HCT116 (cell line): ENCODE data around the gene EGFL7. TPM values are rescaled to one million over a fixed set of nuclear protein-coding genes. Genes with fewer than 3 reads are reported as not detected.

ENCODE experiments used
- ATAC-seq: fragments of 200-7000 bp; cut with Tn5 transposase; 2 replicates; pipeline ENCODE4 v1.9.1; 2020; ENCODE audit warnings: mild to moderate bottlenecking, moderate library complexity
- BruUV-seq: library from RNA; stranded (reverse); fragments of 400-500 nt; replicated peaks from 2 replicates; lab custom pipeline; 2021; lab: Mats Ljungman, UMichigan
- CTCF ChIA-PET: fragments of 300-600 bp; sonication (Branson Sonifier 250); formaldehyde crosslinking; loops from one replicate; lab custom pipeline; 2021; ENCODE audit warnings: antibody characterized with exemption; lab: Charles Lee
- POLR2A ChIA-PET: fragments of 300-600, 350-600 bp; sonication (Branson Sonifier 250); formaldehyde crosslinking; loops from one replicate; lab custom pipeline; 2021; ENCODE audit warnings: antibody characterized with exemption; lab: Charles Lee
- RAD21 ChIA-PET, 2 experiments: fragments of 300-600 bp; sonication (Branson Sonifier 250); formaldehyde crosslinking; loops; one replicate each; lab custom pipeline; 2023; ENCODE audit warnings: low total read pairs in 2 of 2; ENCODE audit not compliant: uncharacterized antibody in 2 of 2, unreplicated experiment in 2 of 2, low non-redundant PET in 1 of 2; lab: Charles Lee
- DNase-seq: peaks from one replicate; pipeline ENCODE4 v3.0.0-alpha.2; 2010; ENCODE audit warnings: low read depth, low spot score
- H2AFZ ChIP-seq: fragments of 200-600 bp; shearing (Covaris generic), sonication (generic); 2 replicates; pipeline ENCODE4 v1.6.1; 2017; ENCODE audit warnings: low read depth, mixed run types, mixed read lengths, antibody characterized with exemption, low read length; ENCODE audit not compliant: poor library complexity, severe bottlenecking
- H3K27ac ChIP-seq: 2 replicates; pipeline ENCODE4 v1.5.1; 2012; ENCODE audit warnings: low read depth, low read length
- H3K27me3 ChIP-seq: fragments of 200-600 bp; sonication (generic); 2 replicates; pipeline ENCODE4 v1.6.1; 2016; ENCODE audit warnings: mixed run types, low read length, mixed read lengths; ENCODE audit not compliant: insufficient read depth
- H3K36me3 ChIP-seq, 2 experiments: fragments of 200-500 bp in 1 of 2; fragments of 200-600 bp in 1 of 2; sonication (Bioruptor generic) in 1 of 2; sonication (generic) in 1 of 2; 2 replicates each; pipeline versions ENCODE4 v1.5.1 to v1.6.1; 2014 to 2016; ENCODE audit warnings: low read length in 2 of 2, inconsistent platforms in 1 of 2, mixed read lengths in 1 of 2, mixed run types in 1 of 2; ENCODE audit not compliant: insufficient read depth in 2 of 2, control insufficient read depth in 1 of 2
- H3K4me1 ChIP-seq, 2 experiments: fragments of 200-600 bp in 1 of 2; sonication (generic) in 1 of 2; 2 replicates each; pipeline versions ENCODE4 v1.5.1 to v1.6.1; 2012 to 2017; ENCODE audit warnings: low read length in 2 of 2, inconsistent platforms in 1 of 2, mild to moderate bottlenecking in 1 of 2, mixed read lengths in 1 of 2, mixed run types in 1 of 2, moderate library complexity in 1 of 2; ENCODE audit not compliant: insufficient read depth in 2 of 2, control insufficient read depth in 1 of 2
- H3K4me2 ChIP-seq: fragments of 200-600 bp; sonication (generic); 2 replicates; pipeline ENCODE4 v1.6.1; 2017; ENCODE audit warnings: mixed run types, low read length, mixed read lengths
- H3K4me3 ChIP-seq, 2 experiments: fragments of 200-600 bp in 1 of 2; sonication (generic) in 1 of 2; replicated peaks in 1 of 2; 2 replicates each; pipeline ENCODE4 v1.5.1; 2011 to 2016; ENCODE audit warnings: low read length in 2 of 2, control low read depth in 1 of 2, low read depth in 1 of 2, mild to moderate bottlenecking in 1 of 2, mixed read lengths in 1 of 2, mixed run types in 1 of 2
- H3K79me2 ChIP-seq: fragments of 200-600 bp; sonication (generic); 2 replicates; pipeline ENCODE4 v1.6.1; 2017; ENCODE audit warnings: mild to moderate bottlenecking, mixed run types, low read length, moderate library complexity, mixed read lengths; ENCODE audit not compliant: insufficient read depth
- H3K9ac ChIP-seq: fragments of 200-600 bp; sonication (generic); 2 replicates; pipeline ENCODE4 v1.6.1; 2016; ENCODE audit warnings: low read length, mixed read lengths
- H3K9me2 ChIP-seq: fragments of 200-600 bp; sonication (generic), shearing (Covaris generic); 2 replicates; pipeline ENCODE4 v1.6.1; 2017; ENCODE audit warnings: mixed run types, mild to moderate bottlenecking, moderate library complexity; ENCODE audit not compliant: insufficient read depth
- H3K9me3 ChIP-seq, 2 experiments: fragments of 200-500 bp in 1 of 2; fragments of 200-600 bp in 1 of 2; sonication (Bioruptor generic) in 1 of 2; sonication (generic) in 1 of 2; 2 replicates each; pipeline ENCODE4 v1.6.1; 2014 to 2017; ENCODE audit warnings: low read length in 2 of 2, mixed read lengths in 2 of 2, inconsistent platforms in 1 of 2, low read depth in 1 of 2, mild to moderate bottlenecking in 1 of 2, mixed run types in 1 of 2, moderate library complexity in 1 of 2; ENCODE audit not compliant: control insufficient read depth in 1 of 2, insufficient read depth in 1 of 2
- H4K20me1 ChIP-seq: fragments of 200-600 bp; sonication (generic), shearing (Covaris generic); 2 replicates; pipeline ENCODE4 v1.6.1; 2017; ENCODE audit warnings: mixed run types, mild to moderate bottlenecking, moderate library complexity; ENCODE audit not compliant: insufficient read depth
- ATF3 ChIP-seq: IDR thresholded peaks from 2 replicates; pipeline ENCODE4 v1.6.1; 2012
- CEBPB ChIP-seq: IDR thresholded peaks from 2 replicates; pipeline ENCODE4 v1.6.1; 2012; ENCODE audit warnings: low read depth
- ELF1 ChIP-seq: IDR thresholded peaks from 2 replicates; pipeline ENCODE4 v1.6.1; 2012; ENCODE audit warnings: low read depth, borderline replicate concordance
- EZH2 ChIP-seq: fragments of 200-600 bp; sonication (generic); IDR thresholded peaks from 2 replicates; pipeline ENCODE4 v1.6.1; 2017; ENCODE audit warnings: antibody characterized with exemption, mixed run types
- EZH2phosphoT487 ChIP-seq: fragments of 200-600 bp; IDR thresholded peaks from 2 replicates; pipeline ENCODE4 v1.6.1; 2018; ENCODE audit warnings: antibody characterized with exemption, borderline replicate concordance
- FOSL1 ChIP-seq: IDR thresholded peaks from 2 replicates; pipeline ENCODE4 v1.6.1; 2012; ENCODE audit warnings: low read depth
- SIN3A ChIP-seq: IDR thresholded peaks from 2 replicates; pipeline ENCODE4 v1.6.1; 2012; ENCODE audit warnings: low read depth
- SRF ChIP-seq: IDR thresholded peaks from 2 replicates; pipeline ENCODE4 v1.6.1; 2012; ENCODE audit warnings: low read depth
- TCF7L2 ChIP-seq: IDR thresholded peaks from 2 replicates; pipeline ENCODE4 v1.7.0; 2011; ENCODE audit warnings: borderline replicate concordance, inconsistent platforms; ENCODE audit not compliant: insufficient read depth, insufficient read length; ENCODE audit errors: extremely low read depth
- YY1 ChIP-seq: IDR thresholded peaks from 2 replicates; pipeline ENCODE4 v1.6.1; 2011; ENCODE audit warnings: low read length, low read depth, moderate library complexity, mild to moderate bottlenecking; ENCODE audit not compliant: insufficient replicate concordance; ENCODE audit errors: extremely low read depth
- intact Hi-C: fragments of 100-400 bp; cut with micrococcal nuclease; formaldehyde crosslinking; loops from 2 replicates; pipeline ENCODE4 v1.10.0; 2022
- total RNA-seq: library from RNA; stranded (reverse); gene quantifications from one replicate; pipeline ENCODE4 v1.2.1, GENCODE V29; 2021; ENCODE audit not compliant: unreplicated experiment
- TF ChIP-seq, protein P1 (sequence below): IDR thresholded peaks from 2 replicates; pipeline ENCODE4 v1.6.1; 2012
- TF ChIP-seq, protein P2 (sequence below): IDR thresholded peaks from 2 replicates; pipeline ENCODE4 v1.6.1; 2011; ENCODE audit warnings: mild to moderate bottlenecking, low read length, moderate library complexity; ENCODE audit not compliant: insufficient replicate concordance; ENCODE audit errors: extremely low read depth
- TF ChIP-seq, protein P3 (sequence below), 3 experiments: fragments of 200-600 bp in 1 of 3; sonication (generic) in 1 of 3; IDR thresholded peaks in 2 of 3; conservative IDR thresholded peaks in 1 of 3; 2 replicates each; pipeline ENCODE4 v1.5.1; 2012 to 2017; ENCODE audit warnings: low read depth in 2 of 3, low read length in 2 of 3, antibody characterized with exemption in 1 of 3, borderline replicate concordance in 1 of 3, control low read depth in 1 of 3, mild to moderate bottlenecking in 1 of 3, mixed read lengths in 1 of 3, mixed run types in 1 of 3, moderate library complexity in 1 of 3; ENCODE audit not compliant: insufficient read depth in 1 of 3
- TF ChIP-seq, protein P4 (sequence below): IDR thresholded peaks from 2 replicates; pipeline ENCODE4 v1.6.1; 2012; ENCODE audit warnings: low read depth

The EGFL7 gene
- total RNA-seq, 1 experiment from 2014 or later: 82.0 TPM

- ATAC-seq: no peak
- no peaks in the 10 kb centered on the region for H3K79me2 ChIP-seq
- no peaks in the 10 kb centered on the region for H3K27me3 ChIP-seq
- H4K20me1 ChIP-seq: no peaks in the 10 kb centered on the region
- H3K36me3 ChIP-seq: no peaks in the 10 kb centered on the region
- TF ChIP-seq, protein P1, sequence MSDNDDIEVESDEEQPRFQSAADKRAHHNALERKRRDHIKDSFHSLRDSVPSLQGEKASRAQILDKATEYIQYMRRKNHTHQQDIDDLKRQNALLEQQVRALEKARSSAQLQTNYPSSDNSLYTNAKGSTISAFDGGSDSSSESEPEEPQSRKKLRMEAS: no peak
- TF ChIP-seq, protein P2, sequence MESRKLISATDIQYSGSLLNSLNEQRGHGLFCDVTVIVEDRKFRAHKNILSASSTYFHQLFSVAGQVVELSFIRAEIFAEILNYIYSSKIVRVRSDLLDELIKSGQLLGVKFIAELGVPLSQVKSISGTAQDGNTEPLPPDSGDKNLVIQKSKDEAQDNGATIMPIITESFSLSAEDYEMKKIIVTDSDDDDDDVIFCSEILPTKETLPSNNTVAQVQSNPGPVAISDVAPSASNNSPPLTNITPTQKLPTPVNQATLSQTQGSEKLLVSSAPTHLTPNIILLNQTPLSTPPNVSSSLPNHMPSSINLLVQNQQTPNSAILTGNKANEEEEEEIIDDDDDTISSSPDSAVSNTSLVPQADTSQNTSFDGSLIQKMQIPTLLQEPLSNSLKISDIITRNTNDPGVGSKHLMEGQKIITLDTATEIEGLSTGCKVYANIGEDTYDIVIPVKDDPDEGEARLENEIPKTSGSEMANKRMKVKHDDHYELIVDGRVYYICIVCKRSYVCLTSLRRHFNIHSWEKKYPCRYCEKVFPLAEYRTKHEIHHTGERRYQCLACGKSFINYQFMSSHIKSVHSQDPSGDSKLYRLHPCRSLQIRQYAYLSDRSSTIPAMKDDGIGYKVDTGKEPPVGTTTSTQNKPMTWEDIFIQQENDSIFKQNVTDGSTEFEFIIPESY: no peak
- TF ChIP-seq, protein P3, sequence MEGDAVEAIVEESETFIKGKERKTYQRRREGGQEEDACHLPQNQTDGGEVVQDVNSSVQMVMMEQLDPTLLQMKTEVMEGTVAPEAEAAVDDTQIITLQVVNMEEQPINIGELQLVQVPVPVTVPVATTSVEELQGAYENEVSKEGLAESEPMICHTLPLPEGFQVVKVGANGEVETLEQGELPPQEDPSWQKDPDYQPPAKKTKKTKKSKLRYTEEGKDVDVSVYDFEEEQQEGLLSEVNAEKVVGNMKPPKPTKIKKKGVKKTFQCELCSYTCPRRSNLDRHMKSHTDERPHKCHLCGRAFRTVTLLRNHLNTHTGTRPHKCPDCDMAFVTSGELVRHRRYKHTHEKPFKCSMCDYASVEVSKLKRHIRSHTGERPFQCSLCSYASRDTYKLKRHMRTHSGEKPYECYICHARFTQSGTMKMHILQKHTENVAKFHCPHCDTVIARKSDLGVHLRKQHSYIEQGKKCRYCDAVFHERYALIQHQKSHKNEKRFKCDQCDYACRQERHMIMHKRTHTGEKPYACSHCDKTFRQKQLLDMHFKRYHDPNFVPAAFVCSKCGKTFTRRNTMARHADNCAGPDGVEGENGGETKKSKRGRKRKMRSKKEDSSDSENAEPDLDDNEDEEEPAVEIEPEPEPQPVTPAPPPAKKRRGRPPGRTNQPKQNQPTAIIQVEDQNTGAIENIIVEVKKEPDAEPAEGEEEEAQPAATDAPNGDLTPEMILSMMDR (IDR thresholded peaks at IDR 0.05 in 2 of 3, conservative IDR thresholded peaks at IDR 0.05 in 1 of 3; ENCODE audit: borderline replicate concordance in 1 of 3, insufficient read depth in 1 of 3, low read depth in 2 of 3, low read length in 2 of 3): no peak
- TF ChIP-seq EZH2phosphoT487 (no peak), SRF (no peak), ATF3 (no peak), YY1 (no peak), FOSL1 (no peak), SIN3A (no peak), TCF7L2 (no peak), ELF1 (no peak), CEBPB (no peak), EZH2 (no peak)
- TF ChIP-seq, protein P4, sequence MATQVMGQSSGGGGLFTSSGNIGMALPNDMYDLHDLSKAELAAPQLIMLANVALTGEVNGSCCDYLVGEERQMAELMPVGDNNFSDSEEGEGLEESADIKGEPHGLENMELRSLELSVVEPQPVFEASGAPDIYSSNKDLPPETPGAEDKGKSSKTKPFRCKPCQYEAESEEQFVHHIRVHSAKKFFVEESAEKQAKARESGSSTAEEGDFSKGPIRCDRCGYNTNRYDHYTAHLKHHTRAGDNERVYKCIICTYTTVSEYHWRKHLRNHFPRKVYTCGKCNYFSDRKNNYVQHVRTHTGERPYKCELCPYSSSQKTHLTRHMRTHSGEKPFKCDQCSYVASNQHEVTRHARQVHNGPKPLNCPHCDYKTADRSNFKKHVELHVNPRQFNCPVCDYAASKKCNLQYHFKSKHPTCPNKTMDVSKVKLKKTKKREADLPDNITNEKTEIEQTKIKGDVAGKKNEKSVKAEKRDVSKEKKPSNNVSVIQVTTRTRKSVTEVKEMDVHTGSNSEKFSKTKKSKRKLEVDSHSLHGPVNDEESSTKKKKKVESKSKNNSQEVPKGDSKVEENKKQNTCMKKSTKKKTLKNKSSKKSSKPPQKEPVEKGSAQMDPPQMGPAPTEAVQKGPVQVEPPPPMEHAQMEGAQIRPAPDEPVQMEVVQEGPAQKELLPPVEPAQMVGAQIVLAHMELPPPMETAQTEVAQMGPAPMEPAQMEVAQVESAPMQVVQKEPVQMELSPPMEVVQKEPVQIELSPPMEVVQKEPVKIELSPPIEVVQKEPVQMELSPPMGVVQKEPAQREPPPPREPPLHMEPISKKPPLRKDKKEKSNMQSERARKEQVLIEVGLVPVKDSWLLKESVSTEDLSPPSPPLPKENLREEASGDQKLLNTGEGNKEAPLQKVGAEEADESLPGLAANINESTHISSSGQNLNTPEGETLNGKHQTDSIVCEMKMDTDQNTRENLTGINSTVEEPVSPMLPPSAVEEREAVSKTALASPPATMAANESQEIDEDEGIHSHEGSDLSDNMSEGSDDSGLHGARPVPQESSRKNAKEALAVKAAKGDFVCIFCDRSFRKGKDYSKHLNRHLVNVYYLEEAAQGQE: no peak
- TF ChIP-seq, all 23 proteins: peak for 0
- Histone ChIP-seq H2AFZ (no peak overlapping the region), H3K4me3 (no peak overlapping the region), H3K9ac (no peak overlapping the region), H3K4me2 (no peak overlapping the region), H3K27ac (no peak overlapping the region), H3K9me2 (no peaks in the 10 kb centered on the region), H3K4me1 (peaks cover 0 to 5% of the 10 kb centered on the region in 2 experiments; a peak in 1 of 4 replicates), H3K9me3 (no peaks in the 10 kb centered on the region)
- ChIA-PET POLR2A (no interaction called here), RAD21 (no interaction called here), CTCF (no interaction called here)
- intact Hi-C loops: no loop called here
- BruUV-seq: no TSS peak
- no peak for DNase-seq
These were observed 1.7 kb upstream of the EGFL7 start for GRCh38 chr9:136660971-136661550.
